ENCODE results near the gene ATP5F1A. TPM values are rescaled to one million over a fixed set of nuclear protein-coding genes. Genes with fewer than 3 reads are reported as not detected.
A peak's percentile ranks its signal among the peaks of the same experiment; 100 is the strongest.

The ATP5F1A gene
- polyA plus RNA-seq (2011; rRNA removed) (805 and 937 TPM in 2 replicates), polyA minus RNA-seq (2011; rRNA and poly(A)+ RNA removed) (626 and 633 TPM in 2 replicates)

- peak; percentile 36 for DNase-seq (ENCODE audit: low read depth, low spot score)
- CTCF ChIA-PET = interaction anchor here (0.7 to 1.9 kb wide), 3 partner anchors 75 to 560 kb away, joined by 3 to 6 read pairs (median 4); a partner anchor contains a TSS
- no peaks in the 10 kb centered on the region; the same call in 1 of the 2 replicates for H3K9me3 ChIP-seq (ENCODE audit: control insufficient read depth, insufficient read depth, low read length)
- peak within 1 kb of the TSS; percentile 95 for H3K4me3 ChIP-seq (ENCODE audit: low read depth, low read length)
- H3K27me3 ChIP-seq (ENCODE audit: control insufficient read depth, insufficient read depth, low read length) = no peaks in the 10 kb centered on the region
- H3K27ac ChIP-seq (ENCODE audit: low read depth, low read length) = peak within 1 kb of the TSS; percentile 57
- TF ChIP-seq CTCF (IDR thresholded peaks at IDR 0.05; ENCODE audit: low read depth, low read length) = no peak; the same call in 1 of the 2 replicates
- POLR2A ChIA-PET = interaction anchor here (0.6 to 0.7 kb wide), 3 partner anchors 23 to 165 kb away, joined by 3 to 6 read pairs (median 3); no protein-coding TSS in a partner anchor
Measured at GRCh38 chr18:46097801-46098615, at the start of gene ATP5F1A. Gene ATP5F1A (minus strand): TSS chr18:46098296. CDS start chr18:46098231, 65 bp downstream.

GRCh38 chr18:46141199-46141598, 43.1 kb upstream of the ATP5F1A start:
- H3K27me3 ChIP-seq (ENCODE audit: control insufficient read depth, insufficient read depth, low read length) = no peaks in the 10 kb centered on the region
- ChIA-PET CTCF (interaction anchor here (0.6 to 14.0 kb wide), 3 partner anchors 8 to 517 kb away, joined by 3 to 145 read pairs (median 4); a partner anchor contains a TSS), POLR2A (interaction anchor here (0.6 kb wide), 1 partner anchor 42 kb away, joined by 5 read pairs; no protein-coding TSS in a partner anchor)
- no peak overlapping the region for H3K4me3 ChIP-seq (ENCODE audit: low read depth, low read length)
- DNase-seq (ENCODE audit: low read depth, low spot score) = no peak
- TF ChIP-seq CTCF (IDR thresholded peaks at IDR 0.05; ENCODE audit: low read depth, low read length) = no peak
- H3K9me3 ChIP-seq (ENCODE audit: control insufficient read depth, insufficient read depth, low read length) = no peaks in the 10 kb centered on the region
- H3K27ac ChIP-seq (ENCODE audit: low read depth, low read length) = no peak overlapping the region

- Histone ChIP-seq H3K27ac (ENCODE audit: low read depth, low read length) (no peak overlapping the region), H3K27me3 (ENCODE audit: control insufficient read depth, insufficient read depth, low read length) (no peaks in the 10 kb centered on the region), H3K4me3 (ENCODE audit: low read depth, low read length) (no peak overlapping the region), H3K9me3 (ENCODE audit: control insufficient read depth, insufficient read depth, low read length) (no peaks in the 10 kb centered on the region)
- ChIA-PET POLR2A (interaction anchor here (0.6 kb wide), 1 partner anchor 64 kb away, joined by 3 read pairs; no protein-coding TSS in a partner anchor), CTCF (interaction anchor here (1.6 to 14.0 kb wide), 3 partner anchors 8 to 34 kb away, joined by 4 to 145 read pairs (median 9); a partner anchor contains a TSS)
- no peak for DNase-seq (ENCODE audit: low read depth, low spot score)
- no peak for TF ChIP-seq CTCF (IDR thresholded peaks at IDR 0.05; ENCODE audit: low read depth, low read length)
Measured at GRCh38 chr18:46140173-46140572, 42.1 kb upstream of the ATP5F1A start.

- Histone ChIP-seq H3K4me3 (ENCODE audit: low read depth, low read length) (no peak overlapping the region), H3K9me3 (ENCODE audit: control insufficient read depth, insufficient read depth, low read length) (no peaks in the 10 kb centered on the region), H3K27ac (ENCODE audit: low read depth, low read length) (no peak overlapping the region), H3K27me3 (ENCODE audit: control insufficient read depth, insufficient read depth, low read length) (no peaks in the 10 kb centered on the region)
- DNase-seq (ENCODE audit: low read depth, low spot score) = no peak
- POLR2A ChIA-PET = no interaction called here
- CTCF ChIA-PET = interaction anchor here (0.6 to 3.3 kb wide), 2 partner anchors 13 to 311 kb away, joined by 4 to 10 read pairs; no protein-coding TSS in a partner anchor
- no peak for TF ChIP-seq CTCF (IDR thresholded peaks at IDR 0.05; ENCODE audit: low read depth, low read length)
Measured at GRCh38 chr18:46134920-46135675, 37.0 kb upstream of the ATP5F1A start.

All from AG04450 (cell line).